A549 treated with Hydrocortisone at 1 μM for 4 hours (cell line): ENCODE results near the gene SLC23A2. TPM values are rescaled to one million over a fixed set of nuclear protein-coding genes. Genes with fewer than 3 reads are reported as not detected.

Source experiments
- total RNA-seq: library from RNA; stranded (reverse); fragments of 200-300 nt; extraction: Qiagen RNA extraction; gene quantifications from 5 replicates; pipeline ENCODE4 v1.2.3, GENCODE V29; 2022

SLC23A2 gene
- total RNA-seq = 12.5 to 16.8 TPM (median 14.4 TPM) in 5 replicates

DNA sequence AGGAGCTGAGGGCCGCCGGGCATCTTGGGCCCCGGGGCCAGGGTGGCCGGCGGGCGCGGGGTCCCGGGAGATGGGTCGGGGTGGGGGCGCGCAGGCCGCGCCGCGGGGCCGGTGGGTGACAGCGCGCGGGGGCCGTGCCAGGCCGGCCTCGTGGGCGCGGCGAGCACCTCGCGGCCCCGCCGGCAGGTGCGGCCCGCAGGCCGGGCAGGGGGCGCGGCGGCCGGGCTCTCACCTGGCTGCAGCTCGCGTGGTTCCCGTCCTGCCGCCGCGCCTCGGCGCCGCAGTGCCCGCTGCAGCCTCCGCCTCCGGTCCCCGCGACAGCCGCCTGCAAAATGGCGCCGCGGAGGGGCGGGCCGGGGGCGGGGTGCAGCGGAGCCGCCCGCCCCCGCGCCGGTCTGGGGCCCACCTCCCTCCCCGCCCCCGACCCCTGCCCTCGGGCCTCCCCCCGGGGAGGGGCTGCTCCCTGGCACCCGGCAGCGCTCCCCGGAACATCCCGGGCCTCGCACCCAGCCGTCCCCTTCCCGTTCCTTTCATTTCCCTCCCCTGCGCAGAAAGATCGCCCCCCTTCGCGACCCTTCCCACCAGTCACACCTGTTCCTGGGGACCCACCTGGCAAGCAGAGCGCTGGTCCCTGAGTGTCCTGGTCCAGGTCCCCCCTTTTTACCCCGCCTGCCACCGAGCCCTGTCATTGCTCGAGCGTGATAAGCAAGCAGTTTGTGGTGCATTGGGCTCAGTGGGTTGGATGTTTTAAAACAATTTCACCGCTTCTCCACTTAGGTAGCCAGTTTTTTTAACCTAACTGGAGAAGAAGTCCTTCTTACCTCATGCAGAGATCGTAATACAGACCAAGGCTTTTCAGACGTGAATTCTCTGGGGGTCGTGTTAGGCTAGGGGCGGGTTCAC is at the start of gene SLC23A2:
Gene SLC23A2 (minus strand): TSS at position 337 of the 903 bp plus-strand sequence. CDS start 68,948 bp downstream, outside the sequence.

Other genes starting within 250 kb of the SLC23A2 start
- 20.0 to 39.0 TPM (median 26.3 TPM) in 5 replicates for gene RASSF2, start 177.9 kb downstream of the SLC23A2 start, total RNA-seq
- gene TMEM230, start 111.6 kb upstream of the SLC23A2 start, total RNA-seq = 104 to 112 TPM (median 107 TPM) in 5 replicates
- gene PCNA, start 118.4 kb upstream of the SLC23A2 start, total RNA-seq = 372 to 392 TPM (median 384 TPM) in 5 replicates
- gene CDS2, start 125.5 kb upstream of the SLC23A2 start, total RNA-seq = 53.1 to 66.2 TPM (median 63.0 TPM) in 5 replicates